Panc1 (cell line): Measurements from ENCODE around the gene GCAT.
A peak's percentile ranks its signal among the peaks of the same experiment; 100 is the strongest.

Experiments used
- CTCF ChIP-seq: fragments of 450-650 bp; IDR thresholded peaks from 2 replicates; pipeline ENCODE4 v1.5.1; 2017; ENCODE audit warnings: mild to moderate bottlenecking
- POLR2AphosphoS5 ChIP-seq: IDR thresholded peaks from 2 replicates; pipeline ENCODE4 v1.6.1; 2012; ENCODE audit warnings: mild to moderate bottlenecking, low read depth, low read length, moderate library complexity
- REST ChIP-seq, 2 experiments: IDR thresholded peaks; 2 replicates each; pipeline ENCODE4 v1.6.1; 2011 to 2012; ENCODE audit warnings: low read depth in 2 of 2, control low read depth in 1 of 2, low read length in 1 of 2, mild to moderate bottlenecking in 1 of 2, moderate library complexity in 1 of 2; ENCODE audit not compliant: insufficient read depth in 1 of 2
- TCF7L2 ChIP-seq: IDR thresholded peaks from 2 replicates; pipeline ENCODE4 v1.6.1; 2011; ENCODE audit warnings: mild to moderate bottlenecking, low read depth, low read length, inconsistent platforms

GRCh38 chr22:37804881-37805809, 2.6 kb upstream of the GCAT start:
- peak; percentile 90 for TF ChIP-seq POLR2AphosphoS5
- no peak for TF ChIP-seq REST (IDR thresholded peaks at IDR 0.05; ENCODE audit: insufficient read depth in 1 of 2, low read depth in 2 of 2, low read length in 1 of 2)
- no peak for TF ChIP-seq CTCF
- no peak for TF ChIP-seq TCF7L2
